Stimulated activated CD4-positive, alpha-beta T cell treated with anti-CD3 and anti-CD28 coated beads, Interleukin-1b, Interleukin-23, amount 100 ng/mL, for 1 hour (primary cell): ENCODE results near the gene LRRC4B.
"Not testable (repeated sequence)": the region's sequence is repeated elsewhere in the genome, so short reads cannot be mapped to it uniquely, and the experiment has no call there.

Experiments used
- DNase-seq, 2 donors: peaks; one replicate each; pipeline ENCODE4 v3.0.0-alpha.2; 2020; ENCODE audit warnings: low read depth in 2 of 2

The LRRC4B gene

DNA sequence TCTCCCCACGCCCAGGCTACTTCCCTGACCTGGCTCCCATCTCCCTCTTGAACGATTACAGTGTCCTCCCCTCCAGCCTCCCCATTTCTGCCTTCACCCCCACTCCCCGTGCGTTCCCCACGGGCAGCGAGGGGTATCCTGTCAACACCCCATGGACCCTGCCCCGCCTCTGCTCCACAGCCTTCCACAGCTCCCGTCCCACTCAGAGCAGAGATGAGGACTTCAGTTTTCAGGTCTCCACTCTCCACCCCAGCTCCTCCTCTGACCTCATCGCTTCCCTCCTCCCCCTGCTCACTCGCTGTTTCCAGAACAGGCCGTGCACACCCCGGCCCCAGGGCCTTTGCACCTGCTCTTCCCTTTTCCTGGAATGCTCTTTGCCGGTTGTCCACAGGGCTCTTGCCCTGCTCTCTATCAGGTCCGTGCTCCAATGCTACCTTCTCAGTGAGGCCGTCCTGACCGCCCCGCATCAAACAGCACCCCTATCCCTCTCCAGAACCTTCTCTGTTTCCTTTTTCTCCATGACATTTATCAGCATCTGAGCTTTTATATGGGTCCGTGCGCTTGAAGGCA lies 15.0 kb downstream of the LRRC4B start:
- DNase-seq = no peak

DNA sequence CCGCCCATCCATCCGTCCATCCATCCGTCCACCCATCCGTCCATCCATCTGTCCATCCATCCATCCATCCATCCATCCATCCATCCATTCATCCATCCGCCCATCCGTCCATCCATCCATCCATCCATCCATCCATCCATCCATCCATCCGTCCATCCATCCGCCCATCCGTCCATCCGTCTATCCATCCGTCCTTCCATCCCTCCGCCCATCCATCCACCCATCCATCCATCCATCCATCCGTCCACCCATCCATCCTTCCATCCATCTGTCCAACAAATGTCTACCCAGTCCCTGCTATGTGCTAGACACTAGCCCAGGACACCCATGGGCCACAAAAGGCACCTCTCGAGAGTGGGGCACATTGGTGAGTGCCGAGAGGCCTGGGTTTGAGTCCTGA lies 15.7 kb downstream of the LRRC4B start:
- no peak for DNase-seq

DNA sequence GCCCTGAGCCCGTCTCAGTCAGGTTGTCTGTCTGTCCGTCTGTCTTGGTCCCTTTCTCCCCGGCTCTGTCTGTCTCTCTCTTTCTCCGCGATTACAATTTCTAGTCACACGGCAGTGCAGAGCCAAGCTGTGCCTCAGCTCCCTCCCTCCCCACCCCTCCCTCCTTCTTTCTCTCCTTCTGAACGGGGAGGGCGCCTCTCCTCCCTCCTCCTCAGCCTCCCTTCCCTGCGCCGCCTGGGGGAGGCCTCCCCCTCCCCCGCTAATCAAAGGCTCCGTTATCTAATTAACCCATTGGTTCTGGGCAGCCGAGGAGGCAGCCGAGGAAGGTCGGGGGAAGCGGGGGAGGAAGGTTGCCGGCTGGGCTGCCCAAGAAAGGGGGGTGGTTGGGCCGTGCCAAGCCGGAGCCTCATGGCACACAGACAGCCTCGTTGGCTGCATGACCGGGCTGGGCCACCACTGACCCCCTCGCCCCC lies 16.5 kb downstream of the LRRC4B start:
- DNase-seq = no peak

DNA sequence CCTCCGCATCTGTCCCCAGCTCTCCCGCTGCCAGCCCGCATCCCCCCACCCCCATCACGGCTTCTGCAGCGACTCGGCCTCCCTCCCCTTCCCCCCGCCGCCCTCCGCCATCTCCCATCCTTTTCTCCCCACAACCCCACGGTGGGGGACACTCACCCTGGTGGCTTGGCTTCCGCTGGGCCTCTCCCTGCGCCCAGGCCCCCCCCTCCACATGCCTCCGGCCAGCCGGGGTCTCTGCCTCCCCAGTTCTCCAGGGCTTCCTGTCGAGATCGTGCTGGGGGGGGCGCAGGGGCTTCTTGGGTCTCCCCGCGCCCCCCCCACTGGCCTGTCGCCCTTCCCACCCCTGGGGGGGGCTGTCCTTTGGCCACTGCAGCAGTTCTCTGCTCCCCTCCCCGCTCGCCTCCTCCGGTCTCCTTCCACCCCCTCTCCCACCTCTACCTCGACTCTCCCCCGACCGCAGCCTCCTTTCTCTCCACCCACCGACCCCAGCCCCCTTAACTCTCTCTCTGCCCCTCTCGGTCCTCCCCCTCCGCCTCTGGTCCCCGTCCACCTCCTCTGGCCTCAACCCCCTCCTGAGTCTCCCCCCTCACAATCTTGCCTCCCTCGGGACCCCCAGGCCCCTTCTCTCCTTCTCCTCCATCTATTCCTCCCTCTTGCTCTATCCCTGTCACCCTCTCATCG lies 17.1 kb downstream of the LRRC4B start:
- DNase-seq = no peak

DNA sequence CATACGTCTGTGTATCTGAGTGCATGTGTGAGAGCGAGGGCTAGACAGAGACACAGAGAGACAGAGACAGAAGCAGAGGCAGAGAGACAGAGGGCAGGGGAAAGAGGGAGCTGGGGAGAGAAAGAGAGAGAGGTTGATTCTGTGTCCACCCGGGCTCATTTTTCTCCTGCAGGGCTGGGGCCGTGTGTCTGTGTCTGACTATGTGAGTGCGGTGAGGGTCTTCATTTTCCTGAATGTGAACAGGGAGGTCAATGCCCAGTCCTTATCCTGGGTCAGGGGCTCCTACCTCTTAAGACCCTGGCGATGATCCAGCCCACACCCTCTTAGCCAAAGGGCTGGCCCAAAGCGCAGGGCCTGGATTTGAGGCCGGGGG lies 17.7 kb downstream of the LRRC4B start:
- no peak for DNase-seq

DNA sequence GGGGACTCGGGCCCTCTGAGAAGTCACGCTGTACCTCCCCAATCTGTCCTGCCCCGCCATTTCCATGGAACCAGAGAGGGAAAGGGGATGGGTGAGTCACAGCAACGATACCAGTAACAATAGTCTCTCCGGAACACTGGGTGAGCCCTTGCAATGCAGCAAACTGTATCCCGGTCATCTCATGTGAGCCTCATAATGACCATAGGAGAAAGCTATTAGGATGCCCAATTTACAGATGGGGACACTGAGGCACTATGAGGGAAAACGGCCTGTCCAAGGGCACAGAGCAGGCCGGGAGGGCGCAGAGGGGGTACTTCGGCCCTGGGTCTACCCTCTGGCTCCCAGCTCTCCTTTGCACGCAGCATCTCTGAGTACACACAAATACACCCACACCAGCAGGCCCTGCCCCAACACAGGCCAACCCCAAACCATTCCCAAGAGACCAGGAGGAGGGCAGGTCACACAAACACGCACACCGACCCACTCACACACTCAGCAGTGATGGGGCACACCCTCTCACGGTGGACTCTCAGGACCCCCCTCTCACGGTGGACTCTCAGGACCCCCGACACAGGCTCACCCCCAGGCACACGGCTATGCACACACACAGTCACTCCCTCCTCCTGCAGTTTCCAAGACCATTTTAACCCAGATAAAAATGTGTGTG lies 18.2 kb downstream of the LRRC4B start:
- no peak for DNase-seq

DNA sequence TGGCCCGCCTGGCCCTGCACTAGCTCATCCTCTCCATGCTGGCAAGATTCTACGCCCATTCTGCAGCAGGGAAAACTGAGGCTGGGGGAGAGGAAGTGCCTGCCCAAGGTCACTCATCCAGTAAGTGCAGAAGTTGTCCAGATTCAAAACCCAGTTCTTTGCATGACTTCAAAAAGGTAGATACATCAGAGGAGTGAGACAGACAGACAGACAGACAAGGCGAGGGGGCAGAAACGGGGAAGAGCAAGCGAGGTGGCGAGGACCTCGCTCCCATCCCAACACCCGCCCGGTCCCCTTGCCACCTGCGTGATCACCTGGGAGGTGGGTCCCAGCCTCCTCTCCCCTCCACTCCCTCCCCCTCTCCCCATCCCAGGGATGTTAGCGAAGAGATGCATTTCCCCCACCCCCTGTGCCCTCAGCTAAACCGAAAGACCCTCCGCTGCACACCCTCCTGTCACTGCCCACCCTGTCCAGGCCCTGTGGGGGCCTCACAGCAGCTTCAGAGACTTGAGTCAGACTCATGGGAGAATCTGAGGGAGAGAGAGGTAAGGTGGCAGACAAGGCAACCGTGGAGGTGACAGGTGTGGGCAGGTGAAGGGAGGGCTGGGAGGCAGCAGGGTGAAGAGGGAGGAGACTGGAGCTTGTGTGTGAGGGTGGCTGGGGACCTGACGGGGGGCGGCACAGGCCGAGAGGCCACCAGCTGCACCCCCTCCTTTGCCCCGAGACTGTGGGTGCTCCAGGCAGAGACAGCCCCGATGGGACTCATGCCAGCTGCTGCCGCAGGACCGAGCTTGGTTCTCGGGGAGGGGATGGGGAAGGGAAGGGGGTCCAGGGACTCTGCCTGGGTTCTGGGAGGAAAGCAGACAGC lies 18.9 kb downstream of the LRRC4B start:
- DNase-seq = no peak

DNA sequence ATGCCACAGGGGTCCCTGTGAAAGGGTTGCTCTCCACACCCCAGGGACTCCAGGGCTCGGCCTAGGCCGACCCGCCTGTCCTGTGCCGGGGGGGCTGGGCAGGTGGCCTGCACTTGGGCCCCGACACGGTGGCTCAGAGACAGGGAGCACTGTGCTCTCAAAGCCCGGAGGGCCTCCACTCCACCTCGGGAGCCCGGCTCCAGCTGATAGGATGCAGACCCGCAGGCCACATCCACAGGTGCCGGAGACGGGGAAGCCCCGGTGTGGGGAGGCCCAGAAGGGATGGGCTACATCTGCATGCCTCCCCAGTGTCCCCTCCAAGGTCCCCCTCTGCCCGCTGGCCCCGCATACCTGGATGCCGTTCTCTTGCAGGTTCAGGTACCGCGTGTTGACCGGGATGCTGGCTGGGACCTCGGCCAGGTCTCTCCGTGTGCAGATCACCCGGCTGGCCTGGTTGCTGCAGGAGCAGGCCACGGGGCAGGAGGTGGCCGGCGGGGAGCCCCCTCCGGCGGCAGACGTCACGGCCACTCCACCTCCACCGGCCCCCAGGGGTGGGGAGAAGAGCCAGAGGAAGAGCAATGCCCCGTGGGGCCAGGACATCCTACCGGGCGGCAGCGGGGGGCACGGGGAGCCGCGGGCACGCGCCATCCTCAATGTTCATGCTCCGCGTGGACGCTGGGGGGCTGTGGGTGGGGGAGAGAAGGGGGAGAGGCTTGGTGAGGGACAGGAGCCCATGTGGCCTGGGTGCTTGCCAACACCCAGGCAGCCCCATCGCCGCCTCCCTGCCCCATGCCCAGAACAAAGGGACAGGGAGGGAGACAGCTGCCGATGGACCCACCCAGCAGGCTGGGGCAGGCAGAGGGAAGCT lies 19.8 kb downstream of the LRRC4B start:
- no peak for DNase-seq

DNA sequence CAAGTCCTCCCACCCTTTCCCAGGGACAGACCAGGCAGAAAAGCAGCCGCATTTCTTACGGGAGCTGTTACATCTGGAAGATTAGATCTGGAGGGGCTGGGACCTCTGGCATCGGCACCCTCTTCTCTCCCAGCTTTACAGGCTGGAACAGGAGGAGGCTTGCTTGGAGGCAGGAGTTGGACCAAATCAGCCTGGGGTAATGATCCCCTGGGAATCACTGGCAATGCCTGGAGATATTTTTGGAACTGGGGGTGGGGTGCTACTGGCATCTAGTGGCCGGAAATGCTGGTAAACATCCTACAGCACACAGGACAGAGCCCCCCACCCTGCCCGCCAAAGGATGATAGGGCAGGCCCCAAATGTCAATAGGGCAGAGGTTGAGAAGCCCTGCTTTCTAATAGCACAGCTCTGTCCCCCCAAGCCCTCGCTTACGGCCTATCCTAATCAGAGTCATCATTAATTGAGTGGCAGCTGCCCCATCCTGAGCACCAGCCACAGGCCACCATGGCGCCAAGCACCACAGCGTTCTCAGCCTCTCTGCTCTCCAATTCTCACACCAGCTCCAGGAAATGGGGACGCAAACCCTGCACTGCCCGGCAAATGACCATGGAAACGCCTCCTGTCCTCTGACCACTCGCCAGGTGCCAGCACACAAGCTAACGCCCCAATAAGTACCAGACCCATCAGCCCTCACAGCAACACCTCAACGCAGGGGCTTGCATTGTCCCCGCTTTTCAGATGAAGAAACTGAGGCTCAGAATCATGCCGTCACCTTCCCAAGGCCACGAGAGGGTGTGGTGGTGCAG lies 20.6 kb downstream of the LRRC4B start:
- DNase-seq = no peak

DNA sequence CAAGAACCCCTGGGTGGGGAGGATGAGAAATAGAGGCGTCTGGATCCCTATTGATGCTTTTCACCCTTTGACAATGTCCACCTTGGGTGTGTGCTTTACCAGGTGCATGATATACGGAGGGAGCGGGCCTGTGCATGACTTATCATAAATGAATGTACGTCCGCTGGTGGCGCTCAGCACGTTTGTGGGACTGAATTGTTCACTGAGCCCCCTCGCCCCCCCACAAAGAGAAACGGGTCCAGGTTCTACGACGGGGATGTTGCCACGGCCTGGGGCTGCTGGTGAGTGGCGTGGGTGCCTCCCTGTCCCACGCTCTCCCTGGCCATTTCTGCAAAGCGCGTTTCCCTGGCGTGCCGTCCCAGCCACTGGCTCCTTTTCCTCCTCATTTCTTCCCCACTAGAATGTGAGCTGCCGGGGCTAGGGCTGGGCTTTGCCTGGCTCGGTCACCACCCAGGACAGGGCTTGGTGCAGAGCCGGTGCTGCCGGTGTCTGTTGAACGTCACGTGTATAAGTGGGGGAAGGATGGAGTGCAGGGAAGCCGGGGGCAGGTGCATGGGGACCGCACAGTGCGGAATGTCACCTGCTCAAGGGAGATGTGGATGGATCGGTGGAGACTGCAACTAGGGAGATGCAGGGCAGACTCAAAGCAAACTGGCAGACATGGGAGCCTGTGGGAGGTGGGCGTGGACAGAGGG lies 21.6 kb downstream of the LRRC4B start:
- no peak for DNase-seq

DNA sequence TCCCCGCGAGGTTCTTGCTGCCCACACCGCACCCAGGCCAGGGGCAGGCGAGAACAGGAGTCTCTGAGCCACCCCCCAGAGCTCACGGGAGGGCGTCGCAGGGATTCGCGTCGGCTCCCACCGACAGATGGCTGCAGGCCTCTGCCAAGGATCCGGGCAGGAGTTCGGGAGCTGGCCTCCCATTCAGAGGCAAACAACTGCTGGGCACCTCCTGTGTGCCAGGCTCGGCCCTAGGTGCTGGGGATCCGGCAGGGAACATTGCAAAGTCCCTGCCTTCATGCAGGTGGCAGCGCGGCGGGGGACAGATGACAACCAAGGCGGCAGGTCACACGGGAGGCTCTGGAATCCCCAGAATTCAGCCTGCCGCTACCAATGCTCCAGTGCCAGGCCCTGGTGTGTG lies 25.3 kb downstream of the LRRC4B start:
- no peak for DNase-seq

DNA sequence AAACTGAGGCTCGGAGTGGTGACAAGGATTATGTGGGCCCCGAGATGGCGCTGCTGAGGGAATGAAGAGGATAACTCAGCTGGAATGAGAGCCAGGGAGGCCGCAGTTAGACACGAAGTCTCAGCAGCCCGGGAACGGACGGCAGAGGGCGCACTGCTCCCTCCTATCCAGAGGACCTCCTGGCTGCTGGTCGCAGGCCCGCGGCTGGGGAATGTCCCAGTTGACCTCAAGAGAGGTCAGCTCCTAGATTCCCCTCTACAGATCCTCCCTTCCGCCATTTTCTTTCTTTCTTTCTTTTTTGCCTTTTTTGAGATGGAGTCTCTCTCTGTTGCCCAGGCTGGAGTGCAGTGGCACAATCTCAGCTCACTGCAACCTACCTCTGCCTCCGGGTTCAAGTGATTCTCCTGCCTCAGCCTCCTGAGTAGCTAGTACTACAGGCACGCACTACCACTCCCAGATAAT lies 30.4 kb downstream of the LRRC4B start:
- DNase-seq = peak in 1 of 2 donors; percentile 46

DNA sequence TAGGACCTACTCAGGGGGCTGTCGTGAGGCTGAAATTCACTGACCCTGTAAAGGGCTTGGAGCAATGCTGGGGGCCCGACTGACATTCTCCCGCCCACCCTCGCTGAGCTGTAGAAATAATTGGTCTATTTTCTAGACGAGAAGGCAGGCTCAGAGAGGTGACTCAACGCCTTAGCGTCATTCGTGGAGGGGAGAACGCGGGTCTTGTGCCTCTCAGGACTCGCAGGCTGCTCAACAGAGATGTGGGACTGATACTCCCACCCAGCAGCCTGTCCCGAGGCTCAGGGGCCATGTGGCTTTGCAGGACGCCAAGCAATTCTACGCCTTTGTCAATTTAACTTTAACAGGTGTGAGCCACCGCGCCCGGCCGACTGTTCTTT lies 30.9 kb downstream of the LRRC4B start:
- no peak for DNase-seq

DNA sequence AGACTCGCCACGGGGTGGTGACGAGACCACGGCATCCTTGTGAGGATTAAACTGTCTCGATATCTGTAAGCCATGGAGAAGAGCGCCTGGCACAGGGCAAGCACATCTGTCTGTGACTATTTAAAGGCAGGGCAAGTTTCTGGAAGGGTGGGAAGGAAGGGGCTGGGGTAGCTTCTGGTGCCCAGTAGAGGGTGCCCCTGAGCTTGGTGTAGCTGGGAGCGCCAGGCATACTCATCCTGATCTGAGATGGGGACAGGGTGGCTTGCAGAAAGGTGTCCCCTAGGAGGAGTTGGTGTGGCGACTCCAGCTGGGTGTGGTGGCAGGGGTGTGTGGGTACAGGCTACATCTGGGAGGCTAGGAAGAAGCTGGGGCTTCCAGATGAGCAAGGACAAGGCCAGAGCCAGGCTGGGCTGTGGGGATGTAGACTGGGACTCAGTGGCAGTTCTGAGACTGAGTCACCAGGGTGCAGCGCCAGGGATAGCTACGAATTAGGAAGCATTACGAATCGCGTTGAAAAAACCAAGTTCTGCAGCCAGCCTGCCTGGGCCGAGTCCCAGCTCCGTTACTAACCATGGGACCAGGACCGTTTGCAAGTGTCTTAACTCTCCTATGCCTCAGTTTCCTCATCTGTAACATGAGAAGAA lies 31.5 kb downstream of the LRRC4B start:
- no peak for DNase-seq

DNA sequence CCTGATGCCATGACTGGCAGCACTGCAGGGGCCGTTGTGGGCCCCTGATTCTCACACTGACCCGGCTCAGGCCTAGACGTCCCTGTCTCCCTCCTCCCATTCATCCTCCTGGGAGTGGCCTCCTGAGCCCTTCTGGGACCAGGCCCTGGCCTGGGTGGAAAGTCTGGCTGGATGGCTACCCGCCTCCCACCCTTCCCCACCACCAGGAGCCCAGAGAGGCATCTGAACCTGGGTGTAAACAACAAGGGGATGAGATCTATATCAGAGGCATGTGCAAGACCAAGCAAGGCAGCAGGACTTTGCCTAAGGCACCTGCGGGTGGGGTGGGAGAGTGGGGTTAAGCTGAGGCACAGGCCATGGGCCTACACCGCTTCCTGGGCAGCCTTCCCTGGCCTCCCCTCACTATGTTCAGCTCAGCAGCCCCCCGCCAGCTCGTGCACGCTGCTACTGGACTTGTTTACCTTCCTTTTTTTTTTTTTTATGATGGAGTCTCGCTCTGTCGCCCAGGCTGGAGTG lies 32.5 kb downstream of the LRRC4B start:
- DNase-seq = no peak

DNA sequence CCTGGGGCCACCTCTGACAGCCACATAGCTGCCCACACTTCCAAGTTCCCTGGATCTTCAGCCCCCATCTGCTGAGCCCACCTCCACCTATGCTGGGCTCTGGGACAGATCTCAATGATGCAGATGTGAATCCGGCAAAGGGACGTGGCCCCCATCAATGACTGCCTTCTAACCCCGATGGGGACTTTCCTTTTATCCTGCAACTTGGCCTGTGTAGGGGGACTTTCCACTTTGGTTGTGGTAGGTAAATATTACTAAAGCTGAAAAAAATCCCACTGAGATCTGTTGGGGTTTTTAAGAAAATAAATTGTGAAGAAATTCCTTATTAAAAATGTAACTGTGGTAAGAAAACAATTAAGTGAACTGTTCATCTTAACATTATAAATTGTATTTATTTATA lies 33.8 kb downstream of the LRRC4B start:
- no peak for DNase-seq

DNA sequence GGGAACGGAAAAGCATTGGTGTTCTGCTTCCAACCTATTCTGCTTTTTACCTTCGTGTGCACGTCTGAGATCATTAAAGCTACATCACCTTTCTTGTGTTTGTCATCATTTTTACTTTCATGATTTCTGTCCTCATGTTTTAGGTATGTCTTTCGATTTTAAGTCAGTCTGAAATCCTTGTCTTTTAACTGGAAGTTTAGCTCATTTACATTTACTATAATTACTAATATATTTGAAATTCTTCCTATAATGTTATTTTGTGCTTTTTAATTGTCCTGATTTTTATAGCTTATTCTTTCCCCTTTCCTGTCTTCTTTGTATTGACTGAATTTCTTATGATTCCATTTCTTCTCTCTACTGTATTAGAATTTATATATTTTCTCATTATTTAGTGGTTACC lies 35.3 kb downstream of the LRRC4B start:
- no peak for DNase-seq

DNA sequence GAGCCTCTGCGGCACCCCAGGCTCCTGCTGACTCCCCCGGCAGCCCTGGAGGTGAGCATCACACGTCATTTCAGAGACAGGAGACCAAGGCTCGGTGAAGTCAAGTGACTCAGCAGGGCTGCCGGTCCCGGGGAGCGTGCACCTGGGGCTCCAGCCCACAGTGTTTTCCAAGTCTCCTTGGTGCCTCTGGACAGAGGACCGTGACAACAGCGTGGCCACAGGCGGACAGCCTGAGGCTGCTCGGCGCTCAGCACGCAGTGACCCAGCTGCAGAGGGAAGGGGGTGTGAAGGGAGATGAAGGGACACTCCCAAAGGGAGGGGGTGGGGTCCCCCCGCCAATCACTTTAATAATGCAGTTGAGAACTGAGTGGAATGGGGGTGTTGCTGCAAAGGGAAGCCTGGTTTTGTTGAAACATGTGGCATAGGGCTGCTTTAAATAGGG lies 37.0 kb downstream of the LRRC4B start:
- DNase-seq = no peak

DNA sequence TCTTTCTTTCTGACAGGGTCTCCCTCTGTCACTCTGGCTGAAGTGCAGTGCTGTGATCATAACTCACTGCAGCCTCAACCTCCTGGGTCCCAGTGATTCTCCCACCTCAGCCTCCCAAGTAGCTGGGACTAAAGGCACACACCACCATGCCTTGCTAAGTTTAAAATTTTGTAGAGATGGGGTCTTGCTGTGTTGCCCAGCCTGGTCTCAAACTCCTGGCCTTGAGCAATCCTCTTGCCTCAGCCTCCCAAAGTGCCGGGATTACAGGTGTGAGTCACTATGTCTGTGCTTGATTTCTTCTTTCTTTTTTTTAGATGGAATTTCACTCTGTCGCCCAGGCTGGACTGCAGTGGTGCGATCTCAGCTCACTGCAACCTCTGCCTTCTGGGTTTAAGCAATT lies 40.2 kb downstream of the LRRC4B start:
- not testable (repeated sequence) for DNase-seq
